Activated T-helper 1 cell treated with anti-CD3 and anti-CD28 coated beads, Interleukin-12 subunit alpha, Interleukin-12 subunit beta, Interleukin-2, Interleukin-4 antibody, amounts not matched to agents 30 ng/mL and 10 ng/mL and 1 ng/mL, durations not matched to agents 14 hours and 24 hours and 36 hours (primary cell): ENCODE results near the gene PDHB. TPM values are rescaled to one million over a fixed set of nuclear protein-coding genes. Genes with fewer than 3 reads are reported as not detected.
A peak's percentile ranks its signal among the peaks of the same experiment; 100 is the strongest.

Experiments used
- DNase-seq: peaks from one replicate; pipeline ENCODE4 v3.0.0; 2021; ENCODE audit warnings: low spot score
- H3K27ac Mint-ChIP-seq: one replicate; pipeline ENCODE4 v1.8.0; 2021; ENCODE audit warnings: mild to moderate bottlenecking, mixed read lengths
- H3K27me3 Mint-ChIP-seq: one replicate; pipeline ENCODE4 v1.8.0; 2022; ENCODE audit warnings: mild to moderate bottlenecking, moderate library complexity, mixed read lengths; ENCODE audit not compliant: insufficient read depth
- H3K36me3 Mint-ChIP-seq: one replicate; pipeline ENCODE4 v1.8.0; 2021; ENCODE audit warnings: low read depth, mixed read lengths
- H3K4me1 Mint-ChIP-seq: one replicate; pipeline ENCODE4 v1.8.0; 2021; ENCODE audit warnings: low read depth, mixed read lengths
- H3K4me3 Mint-ChIP-seq: one replicate; pipeline ENCODE4 v1.8.0; 2021; ENCODE audit warnings: mild to moderate bottlenecking, moderate library complexity, mixed read lengths
- H3K9me3 Mint-ChIP-seq: one replicate; pipeline ENCODE4 v1.8.0; 2021; ENCODE audit warnings: mixed read lengths
- intact Hi-C: fragments of 100-400 bp; cut with micrococcal nuclease; formaldehyde crosslinking; loops from one replicate; pipeline ENCODE4 v1.15.1; 2024
- total RNA-seq: library from RNA; stranded (reverse); gene quantifications from 2 replicates; pipeline ENCODE4 v1.2.3, GENCODE V29; 2022

PDHB gene
- total RNA-seq, 1 donor from 2014 or later = 68.1 TPM

DNA sequence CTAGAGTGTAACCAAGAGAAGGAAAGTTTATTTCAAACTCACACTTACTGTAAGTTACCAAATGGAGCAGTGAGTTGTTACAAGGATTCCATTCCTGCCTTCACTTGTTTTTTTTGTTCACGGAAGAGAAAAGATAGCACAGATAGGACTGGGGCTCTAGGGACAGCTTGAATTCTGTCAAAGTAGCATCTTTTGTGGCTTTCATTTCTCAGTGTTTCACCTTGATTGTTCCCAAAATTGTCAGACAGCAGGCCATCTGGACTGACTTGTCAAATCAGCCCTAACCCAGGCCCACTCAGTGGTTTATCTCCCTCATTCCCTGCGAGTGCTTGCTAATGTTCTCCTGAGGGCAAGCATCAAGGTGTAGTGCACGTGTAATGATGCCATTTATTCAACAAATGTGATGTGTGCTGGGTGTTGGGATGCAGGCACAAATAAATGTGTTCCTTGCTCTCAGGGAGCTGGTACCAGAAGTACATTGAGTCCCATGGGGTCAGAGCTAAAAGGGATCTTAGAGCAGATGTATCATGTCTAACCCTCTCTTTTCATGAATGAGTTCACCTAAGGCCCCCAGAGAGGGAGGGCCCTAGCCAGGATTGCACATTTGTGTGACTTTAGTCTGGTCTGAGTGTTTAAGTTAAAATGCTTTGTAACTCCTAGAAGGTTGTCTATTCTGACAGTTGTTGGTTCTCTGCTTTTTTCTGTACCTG, 49.1 kb downstream of the PDHB start:
- Mint-ChIP-seq H3K27me3 (no peaks in the 10 kb centered on the region), H3K9me3 (no peaks in the 10 kb centered on the region), H3K27ac (peak overlapping the region; percentile 61), H3K36me3 (peaks cover 28% of the 10 kb centered on the region), H3K4me1 (peaks cover 41% of the 10 kb centered on the region), H3K4me3 (no peak overlapping the region)
- no peak for DNase-seq
- intact Hi-C loops = loop anchor here (5.0 kb wide), 1 partner anchor 32 kb away; no protein-coding TSS in a partner anchor

DNA sequence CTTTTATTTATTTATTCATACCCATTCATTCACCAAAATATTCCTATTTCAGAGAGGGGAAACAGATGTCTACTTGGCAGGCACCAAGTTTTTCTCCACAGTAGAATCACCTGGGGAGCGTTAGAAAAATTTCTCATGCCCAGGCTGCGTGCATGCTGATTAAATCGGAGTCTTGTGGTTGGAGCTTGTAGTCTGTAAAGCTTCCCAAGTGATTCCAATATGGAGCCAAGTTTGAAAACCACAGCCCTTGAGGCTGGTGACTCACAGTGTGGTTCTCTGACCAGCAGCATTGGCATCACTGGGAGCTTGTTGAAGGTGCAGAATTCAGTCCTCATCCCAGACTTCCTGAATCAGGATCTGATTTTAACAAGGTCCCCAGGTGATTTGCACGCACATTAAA, 49.7 kb downstream of the PDHB start:
- H3K27me3 Mint-ChIP-seq = no peaks in the 10 kb centered on the region
- peaks cover 43% of the 10 kb centered on the region for H3K4me1 Mint-ChIP-seq
- H3K9me3 Mint-ChIP-seq = no peaks in the 10 kb centered on the region
- DNase-seq = no peak
- intact Hi-C loops = no loop called here
- H3K36me3 Mint-ChIP-seq = peaks cover 32% of the 10 kb centered on the region
- H3K4me3 Mint-ChIP-seq = no peak overlapping the region
- no peak overlapping the region for H3K27ac Mint-ChIP-seq

DNA sequence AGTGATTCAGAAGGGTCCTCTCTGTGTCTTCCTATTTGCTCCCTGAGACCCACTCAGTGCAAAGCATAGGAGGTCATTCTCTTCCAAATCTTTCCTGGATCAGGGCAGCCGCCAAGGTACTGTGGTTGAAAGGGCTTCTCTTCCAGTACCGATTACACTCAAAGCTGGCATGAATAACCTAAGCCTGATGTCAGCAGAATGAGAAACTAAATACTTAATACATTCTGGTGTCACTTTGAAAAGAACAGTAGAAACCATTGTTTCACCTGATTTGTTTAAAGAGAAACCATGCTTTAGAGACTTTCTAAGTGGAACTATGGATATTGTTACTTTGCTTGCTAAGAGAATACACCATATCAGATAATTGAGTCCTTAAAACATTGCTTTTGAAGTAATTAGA, 50.2 kb downstream of the PDHB start:
- Mint-ChIP-seq H3K9me3 (no peaks in the 10 kb centered on the region), H3K27ac (no peak overlapping the region), H3K4me1 (peaks cover 38% of the 10 kb centered on the region), H3K36me3 (peaks cover 32% of the 10 kb centered on the region), H3K27me3 (no peaks in the 10 kb centered on the region), H3K4me3 (no peak overlapping the region)
- intact Hi-C loops = no loop called here
- DNase-seq = no peak

DNA sequence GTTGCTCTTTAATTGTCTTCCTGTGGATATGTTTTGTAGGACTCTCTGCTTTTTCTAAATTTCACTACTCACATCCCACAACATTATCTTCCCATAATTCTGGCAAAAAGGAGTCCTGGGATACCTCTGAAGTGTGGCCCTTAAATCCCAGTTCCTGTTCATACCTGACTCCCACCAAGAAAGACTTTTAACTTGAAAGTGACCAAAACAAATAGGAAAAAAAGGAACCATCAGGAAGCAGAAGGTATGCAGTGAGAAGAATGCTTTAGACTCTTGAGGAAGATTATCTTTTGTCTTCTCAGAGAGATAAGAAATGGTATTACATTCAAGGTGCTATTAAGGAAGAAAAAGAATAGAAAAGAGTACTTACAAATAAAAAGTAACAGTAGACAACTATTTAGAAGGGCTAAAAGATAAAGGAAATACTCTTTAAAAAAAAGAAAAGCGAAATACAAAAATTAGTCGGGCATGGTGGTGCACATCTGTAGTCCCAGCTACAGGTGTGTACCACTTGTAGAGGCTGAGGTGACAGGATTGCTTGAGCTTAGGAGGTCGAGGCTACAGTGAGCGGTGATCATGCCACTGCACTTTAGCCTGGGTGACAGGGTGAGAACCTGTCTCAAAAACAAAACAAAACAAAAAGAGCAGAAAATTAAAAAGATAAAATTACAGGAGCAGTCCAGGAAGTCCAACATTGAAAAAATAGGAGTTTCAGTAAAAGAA, 54.1 kb downstream of the PDHB start:
- DNase-seq = no peak
- peaks cover 23% of the 10 kb centered on the region for H3K36me3 Mint-ChIP-seq
- no peaks in the 10 kb centered on the region for H3K9me3 Mint-ChIP-seq
- H3K4me1 Mint-ChIP-seq = peaks cover 15% of the 10 kb centered on the region
- H3K27me3 Mint-ChIP-seq = no peaks in the 10 kb centered on the region
- intact Hi-C loops = no loop called here
- no peak overlapping the region for H3K27ac Mint-ChIP-seq
- H3K4me3 Mint-ChIP-seq = no peak overlapping the region

DNA sequence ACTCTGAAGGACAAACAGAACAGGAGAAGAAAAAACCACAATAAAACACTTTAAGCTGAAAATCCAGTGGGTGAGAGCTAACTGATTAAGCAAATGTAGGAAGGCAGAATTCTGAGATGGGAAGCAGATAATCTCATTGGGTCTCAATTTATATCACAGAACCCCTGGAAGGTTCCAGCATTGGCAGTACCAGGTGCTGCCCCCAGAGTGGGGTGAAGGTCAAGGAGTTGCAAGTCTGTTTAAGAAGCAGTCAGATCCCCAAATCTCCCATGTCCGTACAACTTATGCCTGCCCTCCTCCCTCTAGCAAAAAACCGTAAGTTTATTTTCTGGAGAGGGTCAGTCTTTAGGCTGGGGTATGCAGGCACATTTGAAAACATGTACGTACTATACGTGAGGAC, 55.9 kb downstream of the PDHB start:
- Mint-ChIP-seq H3K27me3 (no peaks in the 10 kb centered on the region), H3K9me3 (no peaks in the 10 kb centered on the region), H3K27ac (no peak overlapping the region), H3K4me1 (peaks cover 15% of the 10 kb centered on the region), H3K4me3 (no peak overlapping the region), H3K36me3 (peaks cover 19% of the 10 kb centered on the region)
- intact Hi-C loops = no loop called here
- DNase-seq = no peak

Other genes starting within 250 kb of the PDHB start
- not detected in 2 replicates for gene DNASE1L3, start 222.9 kb downstream of the PDHB start, total RNA-seq
- 9.2 and 10.1 TPM in 2 replicates for gene ABHD6, start 196.0 kb downstream of the PDHB start, total RNA-seq
- 22.7 and 23.4 TPM in 2 replicates for gene RPP14, start 127.6 kb downstream of the PDHB start, total RNA-seq
- 11.5 and 13.6 TPM in 2 replicates for gene HTD2, start 127.3 kb downstream of the PDHB start, total RNA-seq
- gene PXK, start 100.9 kb downstream of the PDHB start, total RNA-seq = 43.4 and 48.1 TPM in 2 replicates
- 7.0 and 8.9 TPM in 2 replicates for gene KCTD6, start 58.3 kb upstream of the PDHB start, total RNA-seq
- not detected in 2 replicates for gene ACOX2, start 103.4 kb upstream of the PDHB start, total RNA-seq
- not detected in 2 replicates for gene FAM107A, start 143.6 kb upstream of the PDHB start, total RNA-seq
- gene FAM3D, start 232.9 kb upstream of the PDHB start, total RNA-seq = not detected in 2 replicates